ENCODE data around the gene RREB1.

RREB1 gene

DNA sequence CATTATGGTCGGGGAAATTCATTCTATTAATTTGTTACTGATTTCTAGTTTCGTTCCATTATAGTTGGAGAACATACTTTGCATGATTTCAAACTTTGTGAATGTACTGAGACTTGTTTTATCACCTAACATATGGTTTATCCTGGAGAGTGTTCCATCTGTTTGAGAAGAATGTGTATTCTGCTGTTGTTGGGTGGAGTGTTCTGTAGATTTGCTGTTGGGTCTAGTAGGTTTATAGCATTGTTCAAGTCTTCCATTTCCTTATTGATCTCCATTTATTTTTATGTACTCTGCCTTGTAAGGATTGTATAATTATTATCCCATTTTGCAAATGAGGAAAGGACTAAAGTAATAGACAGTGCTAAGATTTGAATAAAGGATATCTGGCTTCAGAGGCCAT, 85.4 kb downstream of the RREB1 start:
- DNase-seq (ENCODE audit: low spot score), result no peak

DNA sequence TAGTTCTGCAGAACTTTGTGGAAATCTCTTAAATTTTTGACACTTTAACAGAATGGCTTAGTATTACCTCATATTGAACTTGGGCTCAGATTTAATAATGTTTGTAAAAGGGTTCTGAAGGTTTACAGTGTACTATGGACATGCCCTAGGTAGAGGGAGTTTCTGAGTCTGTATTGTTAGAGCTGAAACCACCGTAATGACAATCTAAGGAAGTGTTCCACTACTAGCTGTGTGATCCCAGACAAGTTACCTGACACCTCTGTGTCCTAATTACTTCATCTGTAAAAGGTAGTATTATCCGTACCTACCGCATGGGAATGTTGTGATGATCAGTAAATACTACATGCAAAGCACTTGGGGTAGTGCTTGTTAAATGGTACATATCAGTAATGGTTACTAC, 86.9 kb downstream of the RREB1 start:
- DNase-seq (ENCODE audit: low spot score), result no peak

DNA sequence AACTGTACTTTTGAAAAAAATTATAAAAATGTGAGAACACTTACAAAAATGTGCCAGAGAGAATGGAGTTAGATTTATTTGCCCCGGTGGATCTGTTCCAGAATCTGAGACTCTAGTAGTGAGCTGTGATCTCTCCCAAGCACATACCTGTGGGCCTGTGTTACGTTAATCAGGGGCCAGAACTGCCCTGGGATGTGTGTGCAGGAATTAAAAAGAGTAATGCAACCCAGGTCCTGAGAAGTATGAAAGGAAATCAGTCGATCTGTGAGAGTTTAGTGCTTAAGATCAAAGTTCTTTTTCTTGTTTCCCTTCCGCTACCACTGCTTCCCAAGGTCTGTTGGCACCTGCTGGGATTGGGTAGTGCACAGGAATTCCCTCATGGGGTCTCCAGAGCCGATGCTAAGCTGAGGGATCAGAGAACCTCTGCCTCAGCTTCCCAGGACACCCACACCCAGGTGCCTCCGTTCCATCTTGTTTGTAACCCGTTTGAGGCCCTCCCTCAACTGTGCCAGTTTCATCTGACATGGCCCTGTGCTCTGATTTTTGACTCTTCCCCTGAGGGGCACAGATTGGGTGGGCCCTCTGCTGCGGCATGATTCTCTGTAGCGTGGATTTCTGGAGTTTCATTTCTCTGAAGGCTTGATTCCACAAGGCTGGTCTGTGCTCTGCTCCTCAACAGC, 87.7 kb downstream of the RREB1 start:
- no peak for DNase-seq (ENCODE audit: low spot score)

DNA sequence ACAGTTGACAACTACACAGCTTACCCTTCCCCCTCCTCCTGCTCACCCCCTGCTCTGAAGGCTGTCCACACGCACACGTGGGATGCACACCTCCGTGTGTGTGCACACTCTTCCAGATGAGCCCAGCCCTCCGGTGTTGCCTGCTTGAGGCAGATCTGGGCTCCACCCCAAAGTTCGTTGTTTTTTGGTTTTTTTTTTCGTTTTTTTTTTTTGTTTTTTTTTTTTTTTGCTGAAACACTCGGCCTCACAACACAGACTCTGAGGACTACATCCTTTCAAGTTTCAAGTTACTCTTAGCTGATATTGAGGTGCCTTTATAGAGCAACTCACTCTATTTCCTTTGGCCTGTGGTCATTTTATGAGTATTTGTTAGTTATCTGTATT, 88.2 kb downstream of the RREB1 start:
- DNase-seq (ENCODE audit: low spot score), result no peak

DNA sequence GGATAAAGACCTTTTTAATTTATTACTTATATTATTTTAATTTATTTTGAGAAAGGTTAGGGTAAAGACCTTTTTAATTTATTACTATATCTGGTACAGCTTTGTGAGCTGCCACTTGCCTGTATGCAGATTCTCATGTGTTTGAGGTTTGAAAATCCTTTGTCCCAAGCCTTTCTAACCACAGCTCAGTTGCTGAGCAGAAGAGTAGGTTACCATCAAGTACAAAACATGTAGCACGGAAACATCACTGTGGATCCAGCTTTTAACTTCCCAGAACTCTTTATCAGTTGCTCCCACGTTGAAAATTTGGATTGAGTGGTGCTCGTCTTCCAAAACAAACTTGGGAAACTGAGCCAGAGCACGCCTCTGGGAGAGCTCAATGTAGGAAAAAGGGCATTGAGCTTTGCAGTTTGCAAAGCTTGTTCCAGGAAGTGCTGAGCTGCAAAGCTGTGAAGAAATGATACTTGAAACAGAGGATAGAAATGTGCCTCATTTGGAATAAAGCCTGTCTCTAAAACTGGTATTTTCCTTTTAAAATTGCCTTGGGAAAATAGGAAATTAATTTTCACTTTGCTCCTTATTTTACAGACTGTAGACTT, 89.0 kb downstream of the RREB1 start:
- no peak for DNase-seq (ENCODE audit: low spot score)

DNA sequence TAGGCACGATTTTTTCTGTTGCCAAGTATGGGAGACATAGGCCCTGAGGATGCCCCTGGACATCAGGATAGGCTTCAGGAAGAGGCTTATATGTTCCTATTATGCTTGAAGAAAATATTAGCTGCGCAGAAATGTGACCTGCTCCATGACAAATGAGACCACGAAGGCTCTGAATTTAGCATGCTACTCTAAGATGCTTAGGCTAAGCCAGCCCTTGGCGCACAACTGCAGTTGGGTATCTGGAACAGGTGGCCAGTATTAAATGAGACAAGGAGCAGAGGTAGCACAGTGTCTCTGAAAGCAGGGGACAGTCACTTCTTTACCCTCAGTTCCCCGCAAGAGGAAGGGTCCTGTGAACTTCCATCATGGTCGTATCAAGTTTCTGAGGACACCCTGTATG, 90.0 kb downstream of the RREB1 start:
- no peak for DNase-seq (ENCODE audit: low spot score)

DNA sequence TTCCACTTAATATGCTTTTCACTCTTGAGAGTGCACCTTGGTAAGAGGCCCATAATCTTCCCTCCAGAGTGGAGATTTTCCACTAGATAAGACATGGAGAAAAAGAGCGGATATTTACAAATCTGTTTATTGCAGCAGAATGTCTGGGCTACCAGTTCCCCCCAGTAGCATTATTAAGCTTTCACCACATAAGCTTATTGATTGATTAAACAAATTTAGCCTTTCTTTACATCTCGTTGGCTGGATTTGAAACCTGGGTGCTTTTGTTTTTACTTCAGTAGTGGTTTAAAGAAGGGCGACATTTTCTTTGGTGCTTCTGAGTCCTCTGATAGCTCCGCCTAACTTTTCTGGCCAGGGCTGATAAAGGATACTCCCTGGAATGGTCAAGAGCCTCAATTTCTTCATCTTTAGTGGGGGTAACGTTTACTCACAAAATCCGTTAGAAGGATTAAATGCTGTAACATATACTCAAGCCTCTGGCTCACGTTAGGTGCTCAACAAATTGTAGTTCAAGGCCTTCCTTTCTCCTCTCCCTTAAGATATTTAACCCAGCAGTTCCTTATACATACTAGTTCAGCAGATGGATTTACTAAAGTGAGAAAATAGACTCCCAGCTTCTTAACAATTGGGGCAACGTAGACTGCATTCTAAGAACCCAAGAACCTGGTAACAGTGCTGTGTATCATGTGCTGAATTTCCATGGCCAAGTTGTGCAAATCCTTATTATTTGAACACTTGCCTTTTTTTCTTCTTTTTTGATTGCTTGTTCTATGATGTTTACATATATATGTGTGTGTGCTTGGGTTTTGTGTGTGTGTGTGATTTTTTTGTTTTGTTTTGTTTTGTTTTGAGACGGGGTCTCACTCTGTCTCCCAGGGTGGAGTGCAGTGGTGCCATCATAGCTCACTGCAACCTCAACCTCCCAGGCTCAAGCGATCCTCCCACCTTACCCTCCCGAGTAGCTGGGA, 91.4 kb downstream of the RREB1 start:
- DNase-seq (ENCODE audit: low spot score), result no peak

DNA sequence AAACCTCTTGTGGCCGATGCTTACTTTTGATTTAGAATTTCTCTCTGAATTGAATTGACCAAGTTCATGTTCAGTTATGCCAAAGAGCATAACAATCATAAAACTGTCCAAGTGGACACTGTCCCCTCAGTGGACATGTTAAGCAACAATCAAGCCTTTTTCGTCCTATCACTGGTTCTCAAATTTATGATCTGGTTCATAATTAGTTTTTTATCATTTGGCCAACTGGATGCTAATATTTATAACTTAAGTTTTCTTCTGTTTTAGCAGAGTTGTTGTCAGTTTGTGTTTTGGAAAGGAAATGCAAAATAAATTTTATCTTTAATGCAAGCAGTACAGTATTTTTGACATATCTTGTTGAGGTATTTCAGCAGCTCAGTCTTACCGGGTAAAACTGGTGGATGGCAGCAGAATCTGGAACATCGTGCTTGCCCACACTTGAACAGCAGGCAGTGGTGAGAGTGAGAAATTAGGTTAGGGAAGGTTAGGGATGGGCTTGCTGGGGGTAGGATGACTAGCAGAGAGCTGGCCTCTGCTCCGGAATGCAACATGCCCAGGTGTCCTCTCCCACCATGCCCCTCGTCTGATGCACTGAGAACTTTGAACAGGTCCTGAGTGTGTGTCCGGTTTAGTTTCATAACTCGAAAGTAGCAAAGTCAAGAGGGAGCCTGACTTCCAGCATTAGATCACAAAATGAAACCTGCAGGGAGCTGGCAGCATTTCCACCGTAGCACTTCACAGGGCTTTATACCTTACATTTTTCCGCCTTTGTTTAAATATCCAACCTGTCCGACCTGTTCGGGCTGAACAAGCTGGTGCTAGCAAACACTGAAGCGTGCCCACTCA, 93.1 kb downstream of the RREB1 start:
- no peak for DNase-seq (ENCODE audit: low spot score)

DNA sequence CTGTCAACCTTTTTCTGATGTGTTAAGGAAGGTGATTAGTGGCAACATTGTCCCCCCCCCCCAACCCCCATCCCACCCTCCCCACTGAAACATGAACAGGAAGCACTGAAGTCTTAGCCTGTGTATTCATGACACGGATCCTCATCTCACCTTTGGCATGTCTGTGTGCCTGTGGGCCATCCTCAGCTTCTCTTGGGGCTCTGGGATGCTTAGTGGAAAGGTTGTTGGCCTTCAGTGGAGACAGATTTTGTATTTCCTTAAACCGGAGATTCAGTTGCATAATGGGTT, 93.6 kb downstream of the RREB1 start:
- no peak for DNase-seq (ENCODE audit: low spot score)

DNA sequence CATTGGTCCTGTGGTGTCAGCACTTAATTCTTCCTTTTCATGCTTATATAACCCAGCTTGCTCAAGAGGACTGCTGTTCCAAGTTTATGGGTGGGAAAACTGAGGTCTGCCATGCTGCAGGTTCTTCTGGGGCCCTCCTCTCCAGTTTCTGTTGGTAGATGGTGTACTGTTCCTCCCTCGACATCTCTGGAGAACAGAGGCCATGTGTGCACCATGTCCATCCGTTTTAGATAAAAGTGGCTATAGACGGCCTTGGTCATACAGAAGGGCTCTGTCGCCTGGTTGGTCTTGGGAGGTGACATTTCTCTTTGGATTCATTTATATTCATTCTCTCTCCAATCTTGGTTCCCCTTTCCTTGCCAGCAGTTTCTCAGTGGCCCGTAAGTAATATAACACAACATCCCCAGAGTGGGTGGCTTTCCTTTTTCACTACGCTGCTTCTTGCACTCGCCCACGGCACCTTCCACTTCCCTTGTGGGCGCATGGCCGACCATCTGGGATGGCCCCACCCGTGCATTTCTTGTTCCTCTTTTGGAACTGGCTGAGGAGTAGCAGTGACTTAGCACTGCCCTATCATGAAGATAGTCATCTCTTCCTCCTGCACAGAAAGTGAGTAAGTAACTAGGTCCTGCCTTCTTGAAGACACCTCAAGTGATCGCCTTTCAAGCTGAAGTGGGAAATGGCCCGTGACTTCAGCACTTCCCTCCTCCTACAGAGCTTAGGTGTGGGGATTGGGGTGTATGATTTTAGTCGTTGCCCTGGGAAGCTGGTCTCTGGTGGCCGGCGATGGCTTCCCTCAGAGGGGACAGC, 94.2 kb downstream of the RREB1 start:
- DNase-seq (ENCODE audit: low spot score), result no peak

DNA sequence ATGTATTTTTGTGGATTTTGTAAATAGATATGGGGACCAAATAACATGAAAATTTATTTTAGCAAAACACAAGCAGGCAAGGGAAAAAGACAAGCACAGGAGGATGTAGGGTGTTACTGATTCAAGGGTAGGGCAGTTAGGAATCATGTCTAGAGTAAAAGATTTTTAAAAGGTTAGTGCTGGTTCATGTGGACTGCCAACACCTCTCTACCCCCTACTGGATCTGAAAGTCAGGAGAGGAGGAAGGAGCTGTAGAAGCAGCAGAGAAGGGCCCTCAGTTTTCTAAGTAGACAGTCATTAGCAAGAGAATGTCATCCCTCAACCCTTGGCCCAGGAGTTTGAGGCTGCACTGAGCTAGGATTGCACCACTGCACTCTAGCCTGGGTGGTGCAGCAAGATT, 95.2 kb downstream of the RREB1 start:
- DNase-seq (ENCODE audit: low spot score), result no peak

DNA sequence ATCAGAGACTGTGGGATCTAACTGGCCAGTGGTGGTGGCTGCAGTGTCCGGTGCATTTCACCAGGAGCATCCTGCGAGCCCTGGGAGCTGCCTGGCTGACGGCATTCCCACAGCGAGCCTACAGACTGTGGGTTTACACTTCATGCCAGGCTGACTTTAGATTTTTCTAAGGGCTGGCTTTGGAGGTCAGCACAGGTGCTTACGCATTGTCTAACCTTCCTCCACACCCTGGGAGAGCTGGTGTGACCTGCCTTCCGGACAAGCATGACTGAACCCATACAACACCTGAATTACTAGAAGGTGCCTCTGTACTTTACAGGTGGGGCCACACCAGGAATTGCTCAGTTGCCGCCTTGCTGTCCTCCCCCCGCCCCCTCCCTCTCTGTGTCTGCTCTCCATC, 96.2 kb downstream of the RREB1 start:
- no peak for DNase-seq (ENCODE audit: low spot score)

DNA sequence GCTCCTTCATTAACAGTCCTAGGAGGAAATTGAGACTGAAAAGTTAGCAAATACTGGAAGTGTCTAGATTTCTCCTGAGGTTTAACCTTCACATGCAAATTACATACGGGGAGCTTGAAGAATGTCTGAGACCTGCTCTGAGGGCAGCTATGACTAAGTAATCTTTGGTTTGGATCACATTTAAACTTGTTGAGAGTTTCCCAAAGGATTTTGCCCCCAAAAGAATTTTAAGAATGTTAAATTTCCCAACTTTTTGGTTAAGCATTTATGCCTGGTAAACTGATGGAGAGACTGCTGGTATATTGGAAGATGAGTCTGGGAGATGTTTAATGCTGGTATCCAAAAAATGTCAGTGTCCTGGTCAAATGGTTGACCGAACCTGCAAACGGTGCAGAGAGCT, 97.0 kb downstream of the RREB1 start:
- no peak for DNase-seq (ENCODE audit: low spot score)

DNA sequence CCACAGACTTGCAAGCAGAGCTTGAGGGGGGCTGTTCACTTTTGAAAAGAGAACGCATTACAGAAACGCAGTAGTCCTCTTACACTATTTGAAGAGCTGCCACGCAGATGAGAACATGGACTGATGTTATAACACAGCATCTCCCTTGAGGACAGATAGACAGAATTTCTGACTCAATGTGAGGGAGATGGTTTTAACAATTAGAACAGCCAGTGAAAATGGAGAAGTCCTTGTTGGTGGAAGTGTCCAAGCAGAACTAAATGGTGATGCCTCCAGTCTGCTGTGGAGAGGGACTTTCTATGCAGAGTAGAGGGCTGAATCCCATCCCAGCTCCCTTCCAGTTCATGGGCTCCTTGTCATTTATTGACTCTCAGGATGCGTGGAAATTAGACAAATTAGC, 100.0 kb downstream of the RREB1 start:
- DNase-seq (ENCODE audit: low spot score), result no peak

DNA sequence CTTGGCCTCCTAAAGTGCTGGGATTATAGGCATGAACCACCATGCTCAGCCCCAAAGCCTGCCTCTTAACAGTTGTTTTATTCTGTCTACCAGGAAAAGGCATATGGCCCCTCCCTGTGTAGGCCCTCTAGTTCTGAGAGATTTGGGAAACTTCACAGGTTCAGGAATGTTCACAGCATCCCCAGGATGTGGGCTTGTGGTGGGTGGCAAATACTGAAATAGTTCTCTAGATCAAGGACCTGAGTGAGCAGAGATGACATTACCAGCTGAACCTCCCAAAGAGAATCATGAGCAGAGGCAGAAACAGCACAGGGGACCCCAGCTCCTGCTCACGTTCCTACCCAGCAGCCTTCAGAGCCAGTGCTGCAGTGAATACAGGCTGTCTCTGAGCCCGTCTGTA, 105.7 kb downstream of the RREB1 start:
- DNase-seq (ENCODE audit: low spot score), result no peak

DNA sequence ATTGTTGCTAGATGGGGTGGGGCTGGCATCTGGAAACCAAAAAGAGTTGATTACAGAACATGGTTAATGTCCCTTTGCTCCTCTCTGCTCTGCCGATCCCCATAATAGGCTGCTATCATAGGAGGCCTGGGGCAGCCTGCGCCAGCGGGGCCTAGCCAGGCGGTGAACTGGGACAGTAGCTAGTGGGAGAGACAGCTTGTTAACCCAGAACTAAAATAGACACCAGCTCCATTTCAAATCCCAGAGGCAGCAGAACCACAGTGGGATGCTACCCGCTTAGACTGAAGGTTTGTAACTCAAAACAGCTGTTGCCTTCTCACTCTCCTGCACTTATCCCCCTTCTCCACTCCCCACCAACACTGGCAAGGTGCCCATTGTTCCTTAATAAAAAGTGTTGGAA, 106.7 kb downstream of the RREB1 start:
- no peak for DNase-seq (ENCODE audit: low spot score)

DNA sequence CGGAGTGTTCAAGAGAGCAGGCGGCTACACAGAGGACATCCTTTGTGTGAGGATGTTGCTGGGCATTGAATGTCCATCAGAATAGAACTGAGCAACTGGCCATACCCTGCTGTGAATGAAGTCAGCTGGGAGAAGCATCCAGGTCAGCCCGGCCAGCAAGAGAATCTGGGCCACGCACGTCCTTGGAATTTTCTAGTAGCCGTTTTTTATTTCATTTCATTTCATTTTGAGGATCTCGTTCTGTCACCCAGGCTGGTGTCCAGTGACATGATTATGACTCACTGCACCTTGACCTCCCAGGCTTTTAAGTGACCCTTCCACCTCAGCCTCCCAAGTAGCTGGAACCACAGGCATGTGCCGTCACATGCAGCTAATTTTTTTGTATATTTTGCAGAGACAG, 107.4 kb downstream of the RREB1 start:
- no peak for DNase-seq (ENCODE audit: low spot score)

DNA sequence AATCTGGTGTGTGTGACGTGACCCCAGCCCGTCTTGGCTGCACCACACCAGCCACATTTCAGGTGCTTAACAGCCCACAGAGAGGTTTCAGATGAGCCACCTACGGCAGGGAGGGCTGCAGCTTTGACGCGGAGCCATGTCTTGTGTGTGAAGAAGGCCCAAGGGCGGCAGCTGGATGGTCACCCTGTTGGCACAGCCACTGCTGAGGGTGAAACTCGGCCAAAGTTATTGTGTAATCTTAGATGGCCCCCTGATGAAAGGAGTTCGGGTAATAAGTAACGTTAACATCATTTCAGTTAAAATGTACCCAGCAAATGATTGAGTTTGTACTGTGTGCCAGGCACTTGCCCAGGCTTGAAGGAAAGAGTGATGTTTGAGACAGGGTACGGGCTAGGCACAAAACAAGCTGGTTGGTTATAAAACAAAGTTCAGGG, 108.1 kb downstream of the RREB1 start:
- no peak for DNase-seq (ENCODE audit: low spot score)

DNA sequence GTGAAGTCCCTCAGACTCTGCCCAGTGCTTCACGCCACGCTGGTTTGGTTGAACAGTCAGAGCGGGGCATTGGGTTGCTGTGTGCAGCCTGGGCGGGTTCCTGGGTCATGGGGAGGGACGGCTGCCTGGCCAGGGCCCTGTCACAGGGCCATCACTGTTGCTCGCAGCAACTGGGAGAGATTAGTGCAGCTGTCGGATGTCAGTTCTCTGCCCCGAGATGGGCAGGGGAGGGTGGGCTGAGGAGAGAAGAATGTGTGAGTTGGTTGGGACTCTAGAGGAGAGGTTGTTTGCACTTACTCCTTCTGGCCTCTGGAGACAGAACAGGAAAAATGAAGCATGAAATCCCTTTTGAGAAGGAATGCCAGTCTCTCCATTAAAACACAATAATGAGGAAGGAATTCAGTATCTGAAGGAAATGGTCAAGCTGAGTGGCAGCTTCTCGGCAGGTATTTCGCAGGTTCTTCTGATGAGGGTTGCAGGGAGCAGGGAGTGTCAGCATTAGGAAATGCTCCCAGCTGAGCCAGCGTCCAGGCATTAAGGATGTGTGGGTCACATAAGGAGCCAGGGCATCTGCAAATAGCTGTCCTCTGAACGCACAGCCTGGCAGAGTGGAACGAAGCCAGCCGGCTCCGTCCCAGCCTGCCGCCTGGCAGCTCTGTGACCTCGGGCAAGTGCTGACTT, 109.3 kb downstream of the RREB1 start:
- no peak for DNase-seq (ENCODE audit: low spot score)

DNA sequence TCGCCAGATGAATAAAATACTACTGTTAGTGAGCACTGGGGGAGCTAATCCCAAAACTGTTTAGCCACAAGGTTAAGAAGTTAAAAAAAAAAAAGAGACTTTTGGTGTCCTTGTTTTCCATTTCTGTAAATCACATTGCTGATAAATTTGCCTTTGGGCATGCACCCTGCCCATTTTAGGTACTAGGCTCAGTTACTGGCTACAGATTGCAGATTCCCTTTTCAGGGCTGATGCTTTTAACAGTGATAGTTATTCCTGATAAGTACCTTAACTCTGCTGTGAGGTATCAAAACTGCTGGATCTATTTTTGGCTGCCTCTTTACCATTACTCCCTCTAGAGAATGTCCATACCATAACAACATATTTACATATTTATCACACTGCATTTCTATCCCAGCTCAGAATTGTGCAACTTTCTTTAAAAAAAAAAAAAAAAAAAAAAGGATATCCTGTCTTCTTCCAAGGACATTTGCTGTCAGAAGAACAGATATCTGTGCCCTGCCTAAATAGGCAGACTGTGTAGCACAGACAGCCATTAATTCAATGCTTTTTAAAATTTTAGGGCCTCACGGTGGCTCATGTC, 110.7 kb downstream of the RREB1 start:
- DNase-seq (ENCODE audit: low spot score), result no peak

DNA sequence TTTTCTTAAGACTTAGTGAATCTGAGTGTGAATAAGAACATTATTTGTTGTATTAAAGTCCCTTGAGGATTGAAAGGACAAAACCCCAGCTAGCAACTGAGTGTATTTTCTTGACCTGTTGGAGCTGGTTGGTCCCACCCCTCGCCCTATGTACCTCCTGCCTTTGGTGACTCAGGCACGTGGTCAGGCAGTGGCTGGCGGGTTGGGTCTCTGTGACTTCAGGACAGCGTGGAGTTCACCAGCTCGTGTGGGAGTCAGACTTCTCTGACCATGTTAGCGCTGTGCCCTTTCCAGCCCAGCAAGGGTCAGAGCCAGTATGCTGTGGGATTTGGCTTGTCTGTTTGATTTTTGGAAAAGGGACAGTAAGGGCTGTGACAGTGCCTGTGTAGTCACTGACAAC, 111.5 kb downstream of the RREB1 start:
- DNase-seq (ENCODE audit: low spot score), result no peak

Data from HuH-7.5 (cell line).